Tibial nerve (tissue), 4 donors: ENCODE data around the gene SUSD1. TPM values are rescaled to one million over a fixed set of nuclear protein-coding genes. Genes with fewer than 3 reads are reported as not detected.

ENCODE experiments used
- DNase-seq, 2 donors: peaks; one replicate each; pipeline ENCODE4 v3.0.0-alpha.2; 2019; ENCODE audit warnings: low spot score in 2 of 2
- H3K27ac ChIP-seq, 4 donors: fragments of 200-600 bp; sonication (generic) in 3 of 4; one replicate each; pipeline ENCODE4 v1.5.1; 2017 to 2019; ENCODE audit warnings: mild to moderate bottlenecking in 1 of 4
- H3K27me3 ChIP-seq, 2 donors: fragments of 200-600 bp; sonication (generic) in 1 of 2; one replicate each; pipeline versions ENCODE4 v1.5.1 to v1.6.0; 2017 to 2019
- H3K36me3 ChIP-seq, 3 donors: fragments of 200-600 bp; sonication (generic); one replicate each; pipeline ENCODE4 v1.5.1; 2018 to 2019
- H3K4me1 ChIP-seq, 4 donors: fragments of 200-600 bp; sonication (generic) in 3 of 4; one replicate each; pipeline ENCODE4 v1.5.1; 2017 to 2019
- H3K4me3 ChIP-seq, 4 donors: fragments of 200-600 bp; sonication (generic) in 3 of 4; one replicate each; pipeline ENCODE4 v1.5.1; 2017 to 2019; ENCODE audit warnings: mild to moderate bottlenecking in 1 of 4, moderate library complexity in 1 of 4
- H3K9me3 ChIP-seq, 4 donors: fragments of 200-600 bp; sonication (generic) in 3 of 4; one replicate each; pipeline ENCODE4 v1.5.1; 2017 to 2019
- EP300 ChIP-seq, 2 donors: sonication (generic); formaldehyde crosslinking; IDR thresholded peaks; one replicate each; pipeline ENCODE4 v1.6.1; 2017; ENCODE audit warnings: antibody characterized with exemption in 2 of 2, mild to moderate bottlenecking in 1 of 2
- POLR2A ChIP-seq, 2 donors: fragments of 450-650 bp; IDR thresholded peaks; one replicate each; pipeline ENCODE4 v1.6.1; 2017; ENCODE audit warnings: antibody characterized with exemption in 2 of 2, mild to moderate bottlenecking in 2 of 2, moderate library complexity in 2 of 2
- WGBS, 2 donors: methylation state at CpG; one replicate each; pipeline ENCODE4 v1.1.5; 2018; 5-methylcytosine and 5-hydroxymethylcytosine counted together
- total RNA-seq, 4 donors: library from RNA; depleted of rRNA; stranded (reverse); fragments of >200 nt; gene quantifications; one replicate each; pipeline ENCODE4 v1.1.0, GENCODE V29; 2016
- TF ChIP-seq, protein P1 (sequence below), 5 experiments: fragments of 200-600 bp in 3 of 5; fragments of 450-650 bp in 2 of 5; sonication (generic) in 3 of 5; IDR thresholded peaks; one replicate each; pipeline ENCODE4 v1.5.1; 2016 to 2019; ENCODE audit warnings: antibody characterized with exemption in 5 of 5, mild to moderate bottlenecking in 3 of 5, moderate library complexity in 2 of 5

The SUSD1 gene
- total RNA-seq, 4 donors from 2014 or later, result 6.9 to 19.8 (median 11.5) TPM

DNA sequence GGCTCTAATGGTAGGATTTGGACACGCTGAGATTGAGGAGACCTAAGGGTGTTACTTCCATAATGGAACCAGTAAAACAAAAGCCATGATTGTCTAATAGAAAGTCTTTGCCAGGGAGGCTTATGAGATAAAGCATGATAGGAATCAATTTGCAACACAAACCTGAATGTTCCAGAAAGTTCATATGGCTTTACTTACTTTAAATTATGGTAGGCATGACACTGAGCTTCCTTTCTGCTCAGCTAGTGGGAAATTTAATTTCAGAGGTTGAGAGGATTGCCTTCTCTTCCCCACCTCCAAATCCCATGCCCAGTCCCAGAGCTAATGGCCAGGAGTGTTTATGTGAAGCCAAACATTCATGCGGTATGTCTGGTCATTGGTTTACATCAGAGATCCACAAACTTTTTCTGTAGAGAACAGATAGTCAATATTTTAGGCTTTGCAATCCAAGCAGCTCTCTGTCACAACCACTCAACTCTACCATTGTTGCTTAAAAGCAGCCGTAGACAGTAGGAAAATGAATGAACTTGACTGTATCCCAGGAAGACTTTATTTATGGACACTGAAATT lies 164.0 kb downstream of the SUSD1 start:
- WGBS, 2 donors, result 84 to 89% methylated on average over 3 of the region's 3 CpGs
- no peak overlapping the region for H3K27ac ChIP-seq
- H3K9me3 ChIP-seq, result no peaks in the 10 kb centered on the region
- no peaks in the 10 kb centered on the region for H3K27me3 ChIP-seq
- DNase-seq, result no peak
- no peaks in the 10 kb centered on the region for H3K36me3 ChIP-seq
- no peak overlapping the region for H3K4me3 ChIP-seq
- peaks cover 0 to 20% (median 12%) of the 10 kb centered on the region in 4 donors for H3K4me1 ChIP-seq
- TF ChIP-seq POLR2A (IDR thresholded peaks at IDR 0.05), result no peak
- no peak for TF ChIP-seq EP300 (IDR thresholded peaks at IDR 0.05)
- TF ChIP-seq, protein P1, sequence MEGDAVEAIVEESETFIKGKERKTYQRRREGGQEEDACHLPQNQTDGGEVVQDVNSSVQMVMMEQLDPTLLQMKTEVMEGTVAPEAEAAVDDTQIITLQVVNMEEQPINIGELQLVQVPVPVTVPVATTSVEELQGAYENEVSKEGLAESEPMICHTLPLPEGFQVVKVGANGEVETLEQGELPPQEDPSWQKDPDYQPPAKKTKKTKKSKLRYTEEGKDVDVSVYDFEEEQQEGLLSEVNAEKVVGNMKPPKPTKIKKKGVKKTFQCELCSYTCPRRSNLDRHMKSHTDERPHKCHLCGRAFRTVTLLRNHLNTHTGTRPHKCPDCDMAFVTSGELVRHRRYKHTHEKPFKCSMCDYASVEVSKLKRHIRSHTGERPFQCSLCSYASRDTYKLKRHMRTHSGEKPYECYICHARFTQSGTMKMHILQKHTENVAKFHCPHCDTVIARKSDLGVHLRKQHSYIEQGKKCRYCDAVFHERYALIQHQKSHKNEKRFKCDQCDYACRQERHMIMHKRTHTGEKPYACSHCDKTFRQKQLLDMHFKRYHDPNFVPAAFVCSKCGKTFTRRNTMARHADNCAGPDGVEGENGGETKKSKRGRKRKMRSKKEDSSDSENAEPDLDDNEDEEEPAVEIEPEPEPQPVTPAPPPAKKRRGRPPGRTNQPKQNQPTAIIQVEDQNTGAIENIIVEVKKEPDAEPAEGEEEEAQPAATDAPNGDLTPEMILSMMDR (IDR thresholded peaks at IDR 0.05), result no peak

DNA sequence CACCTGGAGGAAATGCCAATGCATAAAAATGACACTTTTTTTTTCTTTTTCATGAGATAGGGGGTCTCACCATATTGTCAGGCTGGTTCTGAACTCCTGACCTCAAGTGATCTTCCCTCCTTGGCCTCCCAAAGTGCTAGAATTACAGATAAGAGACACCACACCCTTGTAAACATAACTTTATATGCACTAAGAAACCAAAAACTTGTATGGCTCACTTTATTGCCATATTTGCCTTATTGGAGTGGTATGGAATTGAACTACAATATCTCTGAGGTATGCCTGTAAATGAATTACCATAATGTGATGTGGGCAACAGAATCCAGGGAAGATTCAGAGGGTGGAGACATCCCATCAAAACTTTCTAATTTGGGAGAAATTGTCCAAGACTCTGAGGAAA lies 164.6 kb downstream of the SUSD1 start:
- Histone ChIP-seq H3K36me3 (no peaks in the 10 kb centered on the region), H3K4me1 (peaks cover 0 to 20% (median 12%) of the 10 kb centered on the region in 4 donors), H3K27me3 (no peaks in the 10 kb centered on the region), H3K4me3 (no peak overlapping the region), H3K27ac (no peak overlapping the region), H3K9me3 (no peaks in the 10 kb centered on the region)
- DNase-seq, result no peak
- TF ChIP-seq EP300 (IDR thresholded peaks at IDR 0.05) (no peak), POLR2A (IDR thresholded peaks at IDR 0.05) (no peak)
- TF ChIP-seq, protein P1 (IDR thresholded peaks at IDR 0.05), result no peak

DNA sequence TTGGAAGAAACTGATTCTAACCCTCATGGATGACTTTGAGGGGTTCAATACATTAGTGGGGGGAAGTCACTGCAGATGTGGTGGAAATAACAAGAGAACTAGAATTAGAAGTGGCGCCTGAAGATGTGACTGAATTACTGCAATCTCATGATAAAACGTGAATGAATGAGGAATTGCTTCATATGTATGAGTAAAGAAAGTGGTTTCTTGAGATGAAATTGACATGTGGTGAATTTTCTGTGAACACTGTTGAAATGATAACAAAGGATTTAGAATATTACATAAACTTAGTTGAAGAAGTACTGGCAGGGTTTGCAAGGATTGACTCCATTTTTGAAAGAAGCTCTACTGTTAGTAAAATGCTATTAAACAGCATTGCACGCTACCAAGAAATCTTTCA lies 165.4 kb downstream of the SUSD1 start:
- no peak for DNase-seq
- TF ChIP-seq, protein P1 (IDR thresholded peaks at IDR 0.05), result no peak
- TF ChIP-seq POLR2A (IDR thresholded peaks at IDR 0.05) (no peak), EP300 (IDR thresholded peaks at IDR 0.05) (no peak)
- WGBS, 2 donors, result 86 to 87% methylated on average over 3 of the region's 3 CpGs

DNA sequence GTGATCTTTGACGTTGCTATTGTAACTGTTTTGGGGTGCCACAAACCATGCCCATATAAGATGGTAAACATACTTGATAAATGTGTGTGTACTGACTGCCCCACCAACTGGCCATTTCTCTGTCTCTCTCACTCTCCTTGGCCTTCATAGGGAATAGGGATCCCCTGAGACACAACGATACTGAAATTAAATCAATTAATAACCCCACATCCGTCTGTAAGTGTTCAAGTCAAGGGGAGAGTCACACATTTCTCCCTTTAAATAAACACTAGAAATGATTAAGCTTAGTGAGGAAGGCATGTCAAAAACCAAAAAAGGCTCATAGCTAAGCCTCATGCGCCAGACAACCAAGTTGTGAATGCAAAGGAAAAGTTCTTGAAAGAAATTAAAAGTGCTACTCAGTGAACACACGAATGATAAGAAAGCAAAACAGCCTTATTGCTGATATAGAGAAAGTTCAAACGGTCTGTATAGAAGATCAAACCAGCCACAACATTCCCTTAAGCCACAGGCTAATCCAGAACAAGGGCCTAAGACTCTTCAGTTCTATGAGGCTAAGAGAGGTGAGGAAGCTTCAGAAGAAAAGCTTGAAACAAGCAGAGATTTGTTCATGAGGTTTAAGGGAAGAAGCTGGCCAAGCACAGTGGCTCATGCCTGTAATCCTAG lies 167.4 kb downstream of the SUSD1 start:
- no peak for DNase-seq
- H3K27ac ChIP-seq, result no peak overlapping the region
- no peaks in the 10 kb centered on the region for H3K27me3 ChIP-seq
- 76 to 84% methylated on average over 6 of the region's 6 CpGs for WGBS, 2 donors
- TF ChIP-seq, protein P1 (IDR thresholded peaks at IDR 0.05), result no peak
- TF ChIP-seq EP300 (IDR thresholded peaks at IDR 0.05) (no peak), POLR2A (IDR thresholded peaks at IDR 0.05) (no peak)
- no peaks in the 10 kb centered on the region for H3K36me3 ChIP-seq
- no peak overlapping the region for H3K4me3 ChIP-seq
- peaks cover 0 to 17% (median 8%) of the 10 kb centered on the region in 4 donors for H3K4me1 ChIP-seq
- H3K9me3 ChIP-seq, result no peaks in the 10 kb centered on the region

More for the DNA sequence above, 165.4 kb downstream of the SUSD1 start:
- H3K27ac ChIP-seq, result no peak overlapping the region
- no peaks in the 10 kb centered on the region for H3K27me3 ChIP-seq
- H3K9me3 ChIP-seq, result no peaks in the 10 kb centered on the region
- no peaks in the 10 kb centered on the region for H3K36me3 ChIP-seq
- peaks cover 0 to 20% (median 12%) of the 10 kb centered on the region in 4 donors for H3K4me1 ChIP-seq
- no peak overlapping the region for H3K4me3 ChIP-seq

DNA sequence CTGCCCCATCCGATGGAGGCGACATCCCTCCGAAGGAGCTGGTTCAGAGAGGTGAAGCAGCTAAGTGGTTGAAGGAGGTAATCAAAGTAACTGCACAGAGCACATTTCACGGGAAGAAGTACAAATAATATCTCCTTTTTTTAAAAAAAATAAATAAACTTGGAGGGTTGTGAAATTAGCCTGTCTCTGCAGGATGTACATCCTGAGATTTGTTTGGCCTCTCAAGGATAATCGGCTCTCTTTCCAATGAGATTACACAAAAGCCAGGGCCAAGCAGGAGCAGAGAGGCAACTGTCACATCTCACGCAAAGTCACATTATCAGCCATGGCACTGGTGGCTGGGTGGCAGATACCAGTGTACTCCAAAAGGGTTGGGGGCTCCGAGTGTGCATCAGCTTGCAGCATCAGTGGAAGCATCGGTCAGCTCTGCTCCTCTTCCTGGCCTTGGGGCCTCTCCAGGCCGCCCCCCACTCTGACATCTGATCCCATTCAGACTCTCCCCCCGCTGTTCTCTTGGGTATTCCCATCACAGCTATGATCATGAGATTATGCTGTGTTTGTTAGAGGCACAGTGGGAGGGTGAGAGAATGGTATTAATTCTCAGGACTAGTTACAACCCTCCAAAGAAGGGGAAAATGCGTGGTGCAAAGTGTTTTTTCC lies 168.6 kb downstream of the SUSD1 start:
- H3K4me3 ChIP-seq, result no peak overlapping the region
- H3K27me3 ChIP-seq, result no peaks in the 10 kb centered on the region
- no peak for TF ChIP-seq POLR2A (IDR thresholded peaks at IDR 0.05)
- TF ChIP-seq, protein P1 (IDR thresholded peaks at IDR 0.05), result no peak
- no peak for TF ChIP-seq EP300 (IDR thresholded peaks at IDR 0.05)
- peaks cover 0 to 5% (median 0%) of the 10 kb centered on the region in 4 donors for H3K4me1 ChIP-seq
- no peaks in the 10 kb centered on the region for H3K9me3 ChIP-seq
- WGBS, 2 donors, result 83% methylated on average over 11 of the region's 11 CpGs
- H3K27ac ChIP-seq, result no peak overlapping the region
- DNase-seq, result no peak
- H3K36me3 ChIP-seq, result no peaks in the 10 kb centered on the region
